K562 (cell line): ENCODE results near the gene FIBP.

ENCODE experiments used
- ATF3 ChIP-seq, 2 experiments: fragments of 450-650 bp in 1 of 2; sonication (generic) in 1 of 2; formaldehyde crosslinking in 1 of 2; IDR thresholded peaks in 1 of 2; conservative IDR thresholded peaks in 1 of 2; 2 replicates each; pipeline versions ENCODE4 v1.6.1 to v1.8.1; 2016 to 2023; ENCODE audit warnings: mild to moderate bottlenecking in 2 of 2, moderate library complexity in 2 of 2, inconsistent platforms in 1 of 2, missing genetic modification reagents in 1 of 2
- HDAC8 ChIP-seq: fragments of 450-650 bp; IDR thresholded peaks from 2 replicates; pipeline ENCODE4 v1.6.1; 2016; ENCODE audit warnings: mild to moderate bottlenecking, missing genetic modification characterization, moderate library complexity, missing compliant biosample characterization
- LCOR ChIP-seq: sonication (generic); formaldehyde crosslinking; IDR thresholded peaks from 2 replicates; pipeline ENCODE4 v1.8.0; 2022; ENCODE audit warnings: mild to moderate bottlenecking, missing genetic modification reagents
- POLR2A ChIP-seq: fragments of 450-650 bp; conservative IDR thresholded peaks from 2 replicates; pipeline ENCODE4 v1.6.1; 2016
- ZFP30 ChIP-seq: fragments of 250-450 bp; sonication (Bioruptor Pico); IDR thresholded peaks from 2 replicates; pipeline ENCODE4 v1.8.0; 2022; ENCODE audit warnings: moderate library complexity, mild to moderate bottlenecking, inconsistent platforms, borderline replicate concordance
- ZNF436 ChIP-seq: fragments of 250-450, 450-650 bp; sonication (Bioruptor Pico); formaldehyde crosslinking; IDR thresholded peaks from 2 replicates; pipeline ENCODE4 v1.7.0; 2020; ENCODE audit warnings: mild to moderate bottlenecking
- TF ChIP-seq, protein P1 (sequence below): fragments of 450-650 bp; formaldehyde crosslinking; IDR thresholded peaks from 2 replicates; pipeline ENCODE4 v1.4.0; 2020; ENCODE audit warnings: mild to moderate bottlenecking, mixed read lengths
- TF ChIP-seq, protein P2 (sequence below): sonication (generic); formaldehyde crosslinking; IDR thresholded peaks from 2 replicates; pipeline ENCODE4 v1.8.1; 2022; ENCODE audit warnings: missing genetic modification reagents

- TF ChIP-seq, protein P1, sequence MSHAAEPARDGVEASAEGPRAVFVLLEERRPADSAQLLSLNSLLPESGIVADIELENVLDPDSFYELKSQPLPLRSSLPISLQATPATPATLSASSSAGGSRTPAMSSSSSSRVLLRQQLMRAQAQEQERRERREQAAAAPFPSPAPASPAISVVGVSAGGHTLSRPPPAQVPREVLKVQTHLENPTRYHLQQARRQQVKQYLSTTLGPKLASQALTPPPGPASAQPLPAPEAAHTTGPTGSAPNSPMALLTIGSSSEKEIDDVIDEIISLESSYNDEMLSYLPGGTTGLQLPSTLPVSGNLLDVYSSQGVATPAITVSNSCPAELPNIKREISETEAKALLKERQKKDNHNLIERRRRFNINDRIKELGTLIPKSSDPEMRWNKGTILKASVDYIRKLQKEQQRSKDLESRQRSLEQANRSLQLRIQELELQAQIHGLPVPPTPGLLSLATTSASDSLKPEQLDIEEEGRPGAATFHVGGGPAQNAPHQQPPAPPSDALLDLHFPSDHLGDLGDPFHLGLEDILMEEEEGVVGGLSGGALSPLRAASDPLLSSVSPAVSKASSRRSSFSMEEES (CRISPR knock-in tag): no peak
- TF ChIP-seq HDAC8 (tag) (no peak), ZFP30 (CRISPR knock-in tag) (no peak), ZNF436 (no peak), ATF3 (IDR thresholded peaks at IDR 0.05) (no peak), ATF3 (CRISPR knock-in tag; conservative IDR thresholded peaks at IDR 0.05) (no peak), LCOR (CRISPR knock-in tag) (no peak), POLR2A (no peak)
- TF ChIP-seq, protein P2, sequence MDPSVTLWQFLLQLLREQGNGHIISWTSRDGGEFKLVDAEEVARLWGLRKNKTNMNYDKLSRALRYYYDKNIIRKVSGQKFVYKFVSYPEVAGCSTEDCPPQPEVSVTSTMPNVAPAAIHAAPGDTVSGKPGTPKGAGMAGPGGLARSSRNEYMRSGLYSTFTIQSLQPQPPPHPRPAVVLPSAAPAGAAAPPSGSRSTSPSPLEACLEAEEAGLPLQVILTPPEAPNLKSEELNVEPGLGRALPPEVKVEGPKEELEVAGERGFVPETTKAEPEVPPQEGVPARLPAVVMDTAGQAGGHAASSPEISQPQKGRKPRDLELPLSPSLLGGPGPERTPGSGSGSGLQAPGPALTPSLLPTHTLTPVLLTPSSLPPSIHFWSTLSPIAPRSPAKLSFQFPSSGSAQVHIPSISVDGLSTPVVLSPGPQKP (CRISPR knock-in tag): no peak
Measured at GRCh38 chr11:65921876-65922275, 33.6 kb upstream of the FIBP start.
